ENCODE results near the gene TEX261. TPM values are rescaled to one million over a fixed set of nuclear protein-coding genes. Genes with fewer than 3 reads are reported as not detected.
A peak's percentile ranks its signal among the peaks of the same experiment; 100 is the strongest.

The TEX261 gene
- total RNA-seq, 1 donor from 2014 or later = 36.7 TPM

GRCh38 chr2:70981421-70981820 lies 13.3 kb downstream of the TEX261 start:
- ATAC-seq = no peak

GRCh38 chr2:70979626-70980025 lies 15.0 kb downstream of the TEX261 start:
- no peak for ATAC-seq

- ATAC-seq = no peak
Measured at GRCh38 chr2:70979180-70979488, 15.5 kb downstream of the TEX261 start.

GRCh38 chr2:70978341-70979179 lies 16.1 kb downstream of the TEX261 start, which contains the start of gene ANKRD53:
ANKRD53 (plus strand) TSS chr2:70978630; CDS start chr2:70978646, 16 bp downstream.
- peak; percentile 73 for ATAC-seq

GRCh38 chr2:70977605-70978205 lies 17.0 kb downstream of the TEX261 start:
- ATAC-seq = peak; percentile 67

GRCh38 chr2:70975237-70975636 lies 19.4 kb downstream of the TEX261 start:
- no peak for ATAC-seq

- no peak for ATAC-seq
Measured at GRCh38 chr2:70974592-70974991, 20.1 kb downstream of the TEX261 start.

GRCh38 chr2:70967189-70967588 lies 27.5 kb downstream of the TEX261 start:
- ATAC-seq = no peak

GRCh38 chr2:70966681-70967080 lies 28.0 kb downstream of the TEX261 start:
- ATAC-seq = no peak

GRCh38 chr2:70965506-70965905 lies 29.2 kb downstream of the TEX261 start:
- no peak for ATAC-seq

GRCh38 chr2:70964596-70965386 lies 29.9 kb downstream of the TEX261 start:
- ATAC-seq = peak; percentile 63

- ATAC-seq = no peak
Measured at GRCh38 chr2:70964133-70964532, 30.5 kb downstream of the TEX261 start.

- no peak for ATAC-seq
Measured at GRCh38 chr2:70962885-70963878, 31.5 kb downstream of the TEX261 start.

GRCh38 chr2:70962211-70962884 lies 32.3 kb downstream of the TEX261 start:
- no peak for ATAC-seq

- no peak for ATAC-seq
Measured at GRCh38 chr2:70961648-70961994, 33.1 kb downstream of the TEX261 start.

- no peak for ATAC-seq
Measured at GRCh38 chr2:70960833-70961647, 33.6 kb downstream of the TEX261 start.

GRCh38 chr2:70959851-70960832 lies 34.5 kb downstream of the TEX261 start:
- ATAC-seq = no peak

GRCh38 chr2:70959271-70959761 lies 35.4 kb downstream of the TEX261 start:
- ATAC-seq = no peak

GRCh38 chr2:70958759-70959158 lies 35.9 kb downstream of the TEX261 start:
- ATAC-seq = no peak
